Nephron progenitor cell (in vitro differentiated cells): ENCODE measurements around the gene GBX1.

ENCODE experiments used
- DNase-seq: peaks from one replicate; pipeline ENCODE4 v3.0.0; 2021
- H3K27ac Mint-ChIP-seq: 2 replicates; pipeline ENCODE4 v1.8.0; 2021; ENCODE audit warnings: mild to moderate bottlenecking, moderate library complexity, mixed read lengths
- H3K27me3 Mint-ChIP-seq: 2 replicates; pipeline ENCODE4 v1.8.0; 2021; ENCODE audit warnings: mild to moderate bottlenecking, low read depth, mixed read lengths; ENCODE audit not compliant: poor library complexity
- H3K36me3 Mint-ChIP-seq: 2 replicates; pipeline ENCODE4 v1.8.0; 2021; ENCODE audit warnings: low read depth, mixed read lengths
- H3K4me1 Mint-ChIP-seq: 2 replicates; pipeline ENCODE4 v1.8.0; 2021; ENCODE audit warnings: mixed read lengths
- H3K4me3 Mint-ChIP-seq: 2 replicates; pipeline ENCODE4 v1.8.0; 2021; ENCODE audit warnings: mild to moderate bottlenecking, moderate library complexity, mixed read lengths
- H3K9me3 Mint-ChIP-seq: 2 replicates; pipeline ENCODE4 v1.8.0; 2021; ENCODE audit warnings: mild to moderate bottlenecking, moderate library complexity, mixed read lengths
- TF ChIP-seq, protein P1 (sequence below): fragments of 200-600 bp; sonication (generic); IDR thresholded peaks from 2 replicates; pipeline ENCODE4 v1.5.0; 2021; ENCODE audit warnings: antibody characterized with exemption

Gene GBX1

DNA sequence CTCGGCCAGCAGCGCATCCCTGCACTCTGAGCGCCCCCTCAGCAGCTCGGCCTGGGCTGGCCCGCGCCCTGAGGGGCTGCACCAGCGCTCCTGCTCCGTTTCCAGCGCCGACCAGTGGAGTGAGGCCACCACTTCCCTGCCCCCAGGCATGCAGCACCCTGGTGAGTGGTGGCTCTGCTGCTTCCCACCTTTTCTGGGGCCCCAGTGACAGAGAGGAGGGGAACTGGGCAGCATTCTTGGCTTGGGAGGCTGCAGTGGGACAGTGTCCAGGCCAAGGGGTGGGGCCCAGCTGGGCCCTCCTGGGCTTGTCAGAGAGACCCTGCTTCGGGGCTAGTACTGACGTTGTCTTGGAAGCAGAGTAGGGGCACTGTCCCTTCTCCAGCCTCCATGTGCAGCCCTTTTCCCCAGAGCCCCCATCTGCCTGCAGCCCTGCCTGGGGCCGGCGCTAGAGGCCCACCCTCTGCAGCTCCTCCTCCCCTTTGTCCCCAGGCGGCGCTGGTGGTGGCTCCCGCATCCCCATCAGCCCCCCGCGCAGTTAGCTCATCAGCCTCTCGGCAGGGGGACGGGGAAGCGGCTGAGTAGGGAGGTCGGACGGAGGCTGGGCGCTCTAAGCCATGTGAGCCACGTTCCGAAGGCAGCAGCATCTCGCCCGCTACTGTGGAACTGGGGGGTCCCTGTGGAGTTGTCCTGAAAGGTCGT, 29.2 kb downstream of the GBX1 start:
- peaks cover 62% of the 10 kb centered on the region for H3K27me3 Mint-ChIP-seq
- peaks cover 30% of the 10 kb centered on the region for H3K4me1 Mint-ChIP-seq
- no peak overlapping the region for H3K27ac Mint-ChIP-seq
- H3K36me3 Mint-ChIP-seq, result peaks cover 71% of the 10 kb centered on the region
- DNase-seq, result no peak
- H3K9me3 Mint-ChIP-seq, result no peaks in the 10 kb centered on the region
- TF ChIP-seq, protein P1, sequence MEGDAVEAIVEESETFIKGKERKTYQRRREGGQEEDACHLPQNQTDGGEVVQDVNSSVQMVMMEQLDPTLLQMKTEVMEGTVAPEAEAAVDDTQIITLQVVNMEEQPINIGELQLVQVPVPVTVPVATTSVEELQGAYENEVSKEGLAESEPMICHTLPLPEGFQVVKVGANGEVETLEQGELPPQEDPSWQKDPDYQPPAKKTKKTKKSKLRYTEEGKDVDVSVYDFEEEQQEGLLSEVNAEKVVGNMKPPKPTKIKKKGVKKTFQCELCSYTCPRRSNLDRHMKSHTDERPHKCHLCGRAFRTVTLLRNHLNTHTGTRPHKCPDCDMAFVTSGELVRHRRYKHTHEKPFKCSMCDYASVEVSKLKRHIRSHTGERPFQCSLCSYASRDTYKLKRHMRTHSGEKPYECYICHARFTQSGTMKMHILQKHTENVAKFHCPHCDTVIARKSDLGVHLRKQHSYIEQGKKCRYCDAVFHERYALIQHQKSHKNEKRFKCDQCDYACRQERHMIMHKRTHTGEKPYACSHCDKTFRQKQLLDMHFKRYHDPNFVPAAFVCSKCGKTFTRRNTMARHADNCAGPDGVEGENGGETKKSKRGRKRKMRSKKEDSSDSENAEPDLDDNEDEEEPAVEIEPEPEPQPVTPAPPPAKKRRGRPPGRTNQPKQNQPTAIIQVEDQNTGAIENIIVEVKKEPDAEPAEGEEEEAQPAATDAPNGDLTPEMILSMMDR, result no peak
- no peak overlapping the region for H3K4me3 Mint-ChIP-seq

DNA sequence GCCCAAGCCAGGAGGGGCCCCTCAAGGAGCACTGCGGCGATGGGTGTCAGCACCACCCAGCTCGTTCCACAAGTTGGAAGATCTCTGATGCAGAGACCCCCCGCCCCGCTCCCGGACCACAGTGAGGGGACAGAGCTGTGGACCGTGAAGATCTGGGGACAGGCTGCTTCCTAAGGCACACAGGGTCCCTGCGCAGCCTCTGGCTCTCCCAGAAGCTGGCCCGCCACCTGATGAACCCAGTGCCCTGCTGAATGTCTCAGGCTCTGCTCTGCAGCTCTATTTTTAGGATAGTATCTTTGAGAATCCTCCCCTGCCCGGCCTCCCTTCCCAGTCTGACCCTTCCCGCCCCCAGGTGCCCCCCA, 29.7 kb downstream of the GBX1 start:
- peaks cover 70% of the 10 kb centered on the region for H3K36me3 Mint-ChIP-seq
- DNase-seq, result no peak
- TF ChIP-seq, protein P1, result no peak
- H3K27ac Mint-ChIP-seq, result no peak overlapping the region
- peaks cover 30% of the 10 kb centered on the region for H3K4me1 Mint-ChIP-seq
- H3K4me3 Mint-ChIP-seq, result no peak overlapping the region
- H3K9me3 Mint-ChIP-seq, result no peaks in the 10 kb centered on the region
- H3K27me3 Mint-ChIP-seq, result peaks cover 63% of the 10 kb centered on the region

DNA sequence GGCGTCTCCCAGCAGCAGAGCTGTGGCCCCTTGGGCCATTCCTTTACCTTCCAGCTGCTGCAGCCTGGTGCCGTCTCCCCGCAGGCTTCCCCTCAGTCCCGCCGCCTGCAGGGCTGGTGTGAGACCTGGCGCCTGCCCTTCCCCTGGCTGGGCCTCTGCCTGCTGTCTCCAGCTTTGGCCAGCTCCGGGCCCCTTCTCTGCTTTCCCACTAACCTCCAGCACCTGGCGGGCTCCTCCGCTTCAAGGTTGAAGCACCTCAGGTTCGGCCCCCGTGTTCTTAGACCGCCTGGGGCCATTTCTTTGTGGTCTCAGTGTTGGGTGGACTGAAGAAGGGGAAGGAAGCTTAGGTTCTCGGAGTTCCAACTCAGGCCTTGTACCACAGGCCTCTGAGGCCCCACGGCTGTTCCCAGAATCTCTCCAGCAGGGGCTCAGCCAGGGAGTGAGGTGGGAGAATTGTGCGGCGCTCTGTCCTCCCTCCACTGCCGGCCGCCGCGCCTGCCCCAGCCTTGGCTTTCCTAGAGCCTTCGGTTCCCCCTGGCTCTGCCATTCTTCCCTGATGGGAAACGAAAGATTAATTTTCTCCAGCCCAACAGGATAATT, 30.3 kb downstream of the GBX1 start:
- peaks cover 26% of the 10 kb centered on the region for H3K4me1 Mint-ChIP-seq
- TF ChIP-seq, protein P1, result no peak
- H3K9me3 Mint-ChIP-seq, result no peaks in the 10 kb centered on the region
- H3K4me3 Mint-ChIP-seq, result no peak overlapping the region
- H3K27ac Mint-ChIP-seq, result no peak overlapping the region
- H3K36me3 Mint-ChIP-seq, result peaks cover 70% of the 10 kb centered on the region
- DNase-seq, result no peak
- H3K27me3 Mint-ChIP-seq, result peaks cover 69% of the 10 kb centered on the region

DNA sequence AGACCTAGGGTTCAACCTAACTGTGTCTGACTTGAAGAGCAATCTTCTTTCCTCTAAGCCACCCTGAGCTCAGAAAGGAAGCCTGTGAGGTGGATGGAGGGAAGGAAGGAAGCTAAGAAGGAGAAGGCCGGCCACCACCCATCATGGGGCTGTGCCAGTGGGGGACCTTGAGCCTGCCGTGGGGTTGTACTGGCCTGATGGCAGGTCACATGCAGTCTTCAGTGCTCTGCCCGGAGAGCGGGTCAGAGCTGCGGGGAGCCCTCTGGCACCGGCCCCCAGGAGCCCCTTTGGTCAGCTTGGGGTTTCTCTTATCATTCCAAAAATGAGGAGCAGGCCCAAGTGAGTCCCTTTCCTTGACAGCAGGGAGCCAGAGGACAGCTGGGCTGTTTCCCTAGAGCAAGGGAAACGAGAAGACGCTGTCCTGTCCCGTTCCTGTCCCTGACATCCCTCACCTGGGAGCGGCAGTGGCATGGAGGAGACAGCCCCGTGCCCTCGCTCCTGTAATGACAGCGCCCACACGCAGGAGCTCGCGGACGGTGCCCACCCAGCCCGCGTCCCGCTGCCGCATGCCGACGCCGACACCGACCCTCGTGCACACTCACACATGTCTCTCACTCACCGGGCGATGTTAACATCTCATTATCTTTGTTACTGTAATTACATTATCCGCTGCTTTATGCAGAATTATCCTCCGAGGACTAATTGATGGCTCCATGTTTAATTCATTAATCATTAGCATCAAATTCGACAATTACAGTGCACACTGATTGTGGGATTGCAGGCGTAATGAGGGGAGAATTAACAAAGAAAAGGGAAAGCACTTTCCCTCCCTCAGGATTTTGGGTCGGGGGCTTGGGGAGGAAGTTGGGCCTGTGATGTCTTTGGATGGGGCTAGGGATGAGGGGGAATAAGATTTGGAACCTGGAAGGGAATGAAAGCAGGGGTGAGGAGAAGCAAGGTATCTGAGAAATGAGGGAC, 31.3 kb downstream of the GBX1 start:
- Mint-ChIP-seq H3K27me3 (peaks cover 72% of the 10 kb centered on the region), H3K27ac (no peak overlapping the region), H3K4me3 (no peak overlapping the region)

DNA sequence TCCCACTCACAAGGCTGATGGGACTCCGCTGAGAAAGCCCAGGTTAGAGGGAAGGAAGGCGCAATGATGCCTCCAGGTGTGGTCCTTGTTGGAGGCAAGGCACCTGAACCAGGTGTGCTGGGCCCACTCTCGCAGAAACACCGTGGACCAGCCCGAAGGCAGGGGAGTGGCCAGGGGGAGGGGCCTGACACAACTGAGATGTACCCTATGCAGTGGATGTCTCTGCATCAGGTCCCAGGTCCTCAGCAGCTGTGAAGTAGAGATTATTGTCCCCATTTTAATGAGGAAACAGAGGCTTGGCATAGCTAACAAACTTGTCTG, 32.0 kb downstream of the GBX1 start:
- no peak overlapping the region for H3K4me3 Mint-ChIP-seq
- TF ChIP-seq, protein P1, result no peak
- H3K4me1 Mint-ChIP-seq, result peaks cover 41% of the 10 kb centered on the region
- H3K9me3 Mint-ChIP-seq, result no peaks in the 10 kb centered on the region
- peaks cover 66% of the 10 kb centered on the region for H3K27me3 Mint-ChIP-seq
- H3K36me3 Mint-ChIP-seq, result peaks cover 69% of the 10 kb centered on the region
- DNase-seq, result no peak
- H3K27ac Mint-ChIP-seq, result no peak overlapping the region

More for the DNA sequence above, 31.3 kb downstream of the GBX1 start:
- Mint-ChIP-seq H3K4me1 (peaks cover 35% of the 10 kb centered on the region), H3K9me3 (no peaks in the 10 kb centered on the region), H3K36me3 (peaks cover 70% of the 10 kb centered on the region)
- TF ChIP-seq, protein P1, result no peak
- no peak for DNase-seq
